Right forelimb (tissue), 1 donor: ENCODE measurements around the gene WFDC6.

Experiments
- DNase-seq: peaks from one replicate; pipeline ENCODE4 v3.0.0-alpha.2; 2018

The WFDC6 gene

DNA sequence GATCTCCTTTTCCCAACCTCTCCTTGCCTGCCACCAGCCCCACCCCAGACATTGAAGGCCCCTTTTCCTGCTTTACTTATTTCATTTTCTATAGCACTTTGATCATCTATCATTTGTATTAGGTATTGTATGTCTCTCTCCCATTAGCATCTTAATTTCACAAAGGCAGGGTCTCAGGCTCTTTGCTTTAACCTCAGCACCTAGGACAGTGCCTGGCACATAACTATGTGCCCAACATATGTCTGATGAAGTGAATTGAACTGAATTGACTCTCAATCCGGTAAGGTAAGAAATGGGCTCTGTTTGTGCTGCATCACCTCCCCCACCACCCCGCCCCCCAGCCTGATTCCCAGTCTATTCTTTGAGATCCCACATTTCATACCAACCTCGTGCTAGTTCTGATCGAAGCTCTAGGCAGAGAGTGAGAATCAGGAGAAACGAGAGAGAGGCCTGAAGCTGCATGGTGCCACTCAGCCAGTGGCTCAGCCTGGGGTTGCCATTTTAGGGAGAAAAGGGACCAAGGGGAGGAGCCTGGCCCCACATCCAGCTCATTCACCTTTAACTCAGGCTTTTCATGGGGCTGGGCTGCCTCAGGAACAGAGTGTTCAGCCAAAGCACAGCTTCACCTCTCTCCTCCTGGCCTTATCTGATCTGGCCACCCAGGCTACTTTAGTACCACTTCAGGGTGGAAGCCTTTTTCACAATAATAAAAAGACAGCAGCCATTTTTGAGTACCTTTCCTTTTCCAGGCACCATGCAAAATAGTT, 24.0 kb downstream of the WFDC6 start, which contains the start of gene SPINT3:
Gene SPINT3, minus strand, starts transcription at position 476 of the 767 bp plus-strand sequence. Its CDS starts 14 bp downstream, at position 462.
- no peak for DNase-seq

DNA sequence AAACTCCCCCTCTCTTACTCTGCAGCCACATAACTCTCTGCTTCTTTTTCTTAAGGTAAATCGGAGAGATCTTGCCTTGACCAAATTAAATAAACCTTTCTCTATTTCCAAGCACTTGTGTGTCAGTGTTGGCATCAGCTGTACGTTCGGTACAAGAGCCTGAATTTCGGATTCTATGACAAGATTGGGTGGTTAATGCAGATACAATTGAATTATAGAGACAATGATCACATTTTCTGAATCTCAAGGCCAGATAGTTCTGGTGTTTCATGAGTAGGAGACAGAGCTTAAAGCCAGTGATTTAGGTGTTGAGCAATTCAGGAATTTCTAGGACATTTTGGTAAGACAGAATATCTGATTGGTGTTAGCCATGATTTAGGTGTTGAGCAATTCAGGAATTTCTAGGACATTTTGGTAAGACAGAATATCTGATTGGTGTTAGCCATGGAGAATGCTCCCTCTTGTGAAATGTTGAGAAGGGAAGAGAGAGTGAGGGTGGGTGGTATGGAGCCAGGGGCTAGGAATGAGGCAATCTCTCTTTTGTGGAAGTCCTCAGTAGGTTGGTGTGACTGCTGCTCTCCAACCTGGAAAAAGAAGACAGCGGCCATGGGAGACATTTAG, 28.9 kb downstream of the WFDC6 start:
- no peak for DNase-seq

DNA sequence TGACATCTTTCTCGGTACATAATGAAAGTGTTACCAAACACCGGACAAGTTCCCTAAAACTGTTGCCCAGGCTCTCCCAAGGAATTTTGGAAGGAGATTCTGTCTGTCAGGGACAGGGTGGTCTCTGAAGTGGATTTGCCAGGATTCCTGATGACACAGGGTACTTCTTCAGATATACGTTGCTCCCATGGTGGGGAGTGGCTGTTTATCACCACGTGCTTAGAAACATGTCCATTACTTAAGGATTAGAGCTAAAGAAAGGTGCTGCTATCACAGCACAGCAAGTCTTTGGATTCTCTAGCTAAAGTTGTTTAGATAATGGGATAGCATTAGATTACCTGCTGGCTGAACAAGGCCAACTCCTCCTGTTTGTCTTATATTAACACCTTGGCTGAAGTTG, 30.2 kb downstream of the WFDC6 start:
- DNase-seq = no peak

DNA sequence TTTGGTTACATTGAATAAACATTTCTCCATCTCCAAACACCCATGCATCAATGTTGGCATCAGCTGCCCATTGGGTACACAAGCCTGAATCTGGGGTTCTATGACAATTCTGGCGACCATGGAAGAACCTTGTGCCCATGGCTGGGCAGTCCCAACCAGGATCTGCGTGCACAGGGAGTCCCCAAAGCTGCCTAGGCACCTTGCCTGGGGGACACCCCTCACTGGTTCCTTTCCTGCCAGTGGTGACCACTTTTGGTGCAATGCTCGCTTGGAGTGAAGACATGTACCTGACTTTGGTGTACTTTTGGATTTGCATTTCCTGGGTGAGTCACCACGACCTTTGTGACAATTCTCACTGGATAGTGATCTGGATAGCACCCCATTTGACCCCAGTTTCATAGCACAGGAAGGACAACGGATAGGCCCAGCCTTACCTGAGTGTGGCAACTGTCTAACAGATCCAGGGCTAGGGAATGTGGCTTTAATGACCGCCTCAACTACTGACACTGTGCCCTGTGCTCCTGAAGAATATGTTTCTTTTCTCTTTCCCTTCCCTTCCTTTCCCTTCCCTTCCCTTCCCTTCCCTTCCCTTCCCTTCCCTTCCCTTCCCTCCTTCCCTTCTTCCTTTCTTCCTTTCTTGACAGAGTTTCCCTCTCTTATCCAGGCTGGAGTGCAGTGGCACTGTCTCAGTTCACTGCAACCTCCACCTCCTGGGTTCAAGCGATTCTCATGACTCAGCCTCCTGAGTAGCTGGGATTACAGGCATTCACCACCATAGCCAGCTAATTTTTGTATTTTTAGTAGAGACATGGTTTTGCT, 31.0 kb downstream of the WFDC6 start:
- no peak for DNase-seq

DNA sequence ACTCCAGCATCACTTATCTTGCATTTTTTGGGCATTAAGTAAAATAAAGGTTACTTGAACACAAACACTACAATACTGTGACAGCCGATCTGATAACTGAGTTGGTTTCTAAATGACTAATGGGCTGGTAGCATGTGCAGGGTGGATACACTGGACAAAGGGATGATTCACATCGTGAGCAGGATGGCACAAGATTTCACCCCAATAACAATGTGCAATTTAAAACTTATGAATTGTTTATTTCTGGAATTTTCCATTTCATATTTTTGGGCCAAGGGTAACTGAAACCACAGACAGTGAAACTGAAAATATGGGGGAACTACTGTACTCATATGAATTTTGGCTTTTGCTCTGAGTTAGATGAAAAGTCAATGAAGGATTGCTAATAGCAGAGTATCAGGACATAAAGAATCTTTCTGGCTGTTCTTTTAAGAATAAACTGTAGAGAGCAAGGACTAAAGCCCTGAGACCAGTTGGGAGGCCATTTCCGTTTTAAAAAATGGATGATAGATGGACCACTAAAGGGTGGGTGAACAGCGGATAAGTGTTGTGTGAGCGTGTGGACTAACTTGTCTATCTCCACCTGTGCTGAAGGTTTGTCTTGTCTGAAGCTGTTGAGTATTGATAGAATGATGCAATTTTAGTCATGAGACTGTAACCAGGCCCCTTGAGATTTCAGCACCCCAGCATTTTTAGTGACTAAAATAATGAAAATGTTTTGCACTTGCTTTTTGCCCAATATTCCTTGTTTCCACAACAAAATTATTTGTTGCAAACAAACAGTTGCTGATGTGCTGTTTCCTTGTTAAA, 32.1 kb downstream of the WFDC6 start:
- DNase-seq = no peak

DNA sequence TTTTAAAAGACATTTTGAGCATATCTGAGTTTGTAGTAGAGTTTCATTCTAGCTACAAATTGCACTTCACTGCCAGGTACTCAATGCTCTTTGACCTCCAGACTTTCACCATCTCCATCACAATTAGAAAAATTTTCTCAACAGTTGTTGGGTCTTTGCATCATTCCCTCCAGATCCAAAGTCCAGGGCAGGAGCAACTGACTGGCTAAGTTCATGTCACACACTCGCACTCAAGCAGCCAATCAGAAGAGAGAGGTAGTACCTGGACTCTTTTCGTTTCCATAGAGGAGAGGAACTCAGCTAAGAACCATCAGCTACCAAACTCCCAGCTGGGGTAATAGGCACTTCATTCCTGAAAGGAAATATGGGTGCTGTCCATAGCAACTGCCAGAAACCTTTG, 32.9 kb downstream of the WFDC6 start:
- no peak for DNase-seq

DNA sequence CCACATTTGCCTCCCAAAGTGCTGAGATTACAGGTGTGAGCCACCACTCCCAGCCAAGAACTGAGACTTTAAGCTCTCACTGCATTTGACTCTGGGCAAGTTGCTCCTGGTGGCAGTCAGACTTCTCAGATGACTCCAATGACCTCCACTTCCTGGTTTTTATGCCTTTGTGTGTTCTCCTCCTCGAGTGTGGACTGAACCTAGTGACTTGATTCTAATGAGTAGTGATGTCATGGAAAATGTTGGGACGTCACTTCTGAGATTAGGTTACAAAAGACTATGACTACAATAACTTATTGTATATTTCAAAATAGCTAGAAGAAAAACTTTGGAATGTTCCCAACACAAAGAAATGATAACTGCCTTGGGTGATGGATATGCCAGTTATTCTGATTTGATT, 35.9 kb downstream of the WFDC6 start:
- DNase-seq = no peak

DNA sequence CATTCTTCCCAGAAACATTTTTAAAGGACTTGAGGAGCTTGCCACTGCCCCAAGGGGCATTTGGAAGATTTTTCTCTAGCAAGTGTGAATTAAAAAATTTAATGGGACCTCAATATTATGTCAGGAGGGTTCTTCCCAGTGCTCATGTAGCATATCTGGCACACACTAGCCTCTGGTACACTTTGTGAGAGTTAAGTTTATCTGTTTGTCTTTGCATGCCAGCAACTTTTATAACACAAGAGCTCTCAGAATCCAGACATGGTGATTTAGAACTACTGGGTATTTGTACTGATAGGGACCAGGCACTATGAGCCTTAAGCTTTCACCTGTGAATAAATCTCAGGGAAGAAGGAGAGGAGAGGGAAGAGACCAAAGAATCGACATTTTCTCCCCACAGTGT, 36.7 kb downstream of the WFDC6 start:
- DNase-seq = no peak

DNA sequence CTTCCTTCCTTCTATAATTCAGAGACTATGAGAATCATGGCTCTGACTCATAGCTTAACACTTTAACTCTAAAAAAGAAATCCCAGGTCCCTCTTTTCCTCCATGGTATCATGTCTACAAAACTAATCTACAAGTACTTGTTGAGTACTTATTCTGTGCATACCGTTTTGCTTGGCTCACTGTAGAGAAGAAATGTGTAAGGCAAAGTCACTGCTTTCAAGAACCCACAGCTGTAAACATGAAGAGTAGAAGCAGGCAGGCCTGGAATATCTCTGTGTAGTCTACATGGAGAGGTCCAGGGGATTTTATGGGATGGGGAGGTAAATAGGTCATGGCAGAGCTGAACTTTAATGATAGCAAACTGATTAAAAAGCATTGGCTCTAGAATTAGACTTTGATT, 37.7 kb downstream of the WFDC6 start:
- DNase-seq = no peak

DNA sequence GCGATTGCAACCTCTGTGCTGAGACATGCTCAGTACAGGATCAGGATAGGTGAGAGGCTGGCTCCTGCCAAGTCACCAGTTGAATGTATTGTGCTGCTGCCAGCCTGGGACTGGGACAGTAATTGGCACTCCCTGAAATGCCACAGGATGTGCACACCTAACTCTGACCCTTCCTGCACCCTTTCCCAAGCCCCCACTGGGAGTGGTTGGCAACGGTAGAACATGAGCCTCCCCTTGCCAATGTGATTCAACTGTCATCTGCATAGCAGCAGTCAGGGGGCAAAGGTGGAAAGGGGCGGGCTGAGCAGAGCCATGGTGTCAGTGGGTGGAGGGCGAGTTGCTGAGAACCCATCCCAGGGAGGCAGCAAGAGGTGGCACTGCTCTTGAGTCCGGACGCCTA, 39.3 kb downstream of the WFDC6 start:
- no peak for DNase-seq

DNA sequence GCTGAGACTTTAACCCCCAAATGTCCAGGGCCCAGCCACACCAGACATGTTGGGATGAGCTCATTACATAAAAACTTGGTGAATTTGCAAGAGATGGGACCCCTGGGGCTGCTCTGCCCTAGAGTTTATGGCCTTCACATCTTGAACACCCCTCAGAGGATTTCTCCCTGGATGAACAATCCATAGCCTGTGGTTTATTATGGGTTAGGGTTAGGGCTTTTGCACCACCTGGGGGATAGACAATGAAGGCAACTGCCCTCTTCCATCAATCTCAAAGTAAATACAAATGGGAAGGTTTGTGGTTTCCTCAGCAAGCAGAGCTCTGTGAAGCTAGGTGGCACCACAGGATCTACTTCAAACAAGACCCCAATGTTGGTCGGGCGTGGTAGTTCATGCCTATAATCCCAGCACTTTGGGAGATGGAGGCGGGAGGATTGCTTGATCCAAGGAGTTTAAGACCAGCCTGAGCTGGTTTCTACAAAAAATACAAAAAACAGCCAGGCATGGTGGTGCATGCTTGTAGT, 41.2 kb downstream of the WFDC6 start:
- no peak for DNase-seq

DNA sequence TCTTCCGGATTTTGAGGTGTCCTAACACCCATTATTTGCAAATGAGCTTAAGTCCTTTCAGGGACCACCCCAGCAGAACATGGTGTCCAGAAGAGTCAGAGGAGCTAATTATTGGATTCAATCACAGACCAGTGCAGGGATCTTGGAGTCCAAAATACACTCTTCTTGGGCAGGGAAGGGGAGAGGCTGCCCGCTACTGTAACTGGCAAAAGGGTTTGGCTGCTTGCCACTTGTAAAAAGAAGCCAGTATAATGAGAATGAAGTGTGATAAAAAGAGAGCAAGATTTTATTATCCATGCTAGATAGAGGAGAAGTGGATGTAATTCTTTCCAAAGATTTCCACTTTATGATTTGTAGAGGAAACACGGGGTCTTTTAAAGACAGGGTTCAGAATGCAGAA, 43.1 kb downstream of the WFDC6 start:
- no peak for DNase-seq

DNA sequence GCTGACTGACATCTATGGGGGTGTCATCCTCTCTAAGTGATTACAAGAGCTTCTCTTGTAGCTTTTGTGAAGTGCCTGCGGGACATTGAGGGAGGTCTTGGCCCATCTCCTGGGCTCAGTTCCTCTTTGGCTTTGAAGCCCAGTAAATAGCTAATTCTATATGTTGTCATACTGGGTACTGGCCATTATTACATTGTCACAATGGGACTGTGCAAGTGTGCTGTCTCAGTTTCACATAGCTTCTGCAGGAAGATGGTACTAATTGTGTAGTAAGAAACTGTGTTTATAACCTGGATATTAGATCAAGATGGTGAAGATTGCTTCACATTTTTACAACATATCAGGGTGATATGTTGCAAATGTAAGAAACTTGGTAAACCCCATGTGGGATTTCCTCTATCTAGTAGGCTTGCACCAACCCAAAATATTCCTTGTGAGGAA, 43.8 kb downstream of the WFDC6 start:
- DNase-seq = no peak

DNA sequence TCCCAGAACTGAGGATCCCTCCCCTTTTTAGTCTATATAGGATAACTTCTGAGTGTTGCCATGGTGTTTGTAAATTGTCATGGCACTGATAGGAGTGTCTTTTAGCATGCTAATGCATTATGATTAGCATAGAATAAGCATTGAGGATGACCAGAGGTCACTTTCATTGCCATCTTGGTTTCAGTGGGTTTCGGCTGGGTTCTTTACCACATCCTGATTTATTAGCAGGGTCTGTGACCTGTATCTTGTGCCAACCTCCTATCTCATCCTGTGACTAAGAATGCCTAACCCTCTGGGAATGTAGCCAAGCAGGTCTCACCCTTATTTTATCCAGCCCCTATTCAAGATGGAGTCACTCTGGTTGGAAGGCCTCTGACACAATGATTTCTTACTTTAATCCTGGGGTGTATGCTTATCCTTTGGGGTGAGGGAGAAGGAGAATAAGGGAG, 50.2 kb downstream of the WFDC6 start:
- DNase-seq = no peak

DNA sequence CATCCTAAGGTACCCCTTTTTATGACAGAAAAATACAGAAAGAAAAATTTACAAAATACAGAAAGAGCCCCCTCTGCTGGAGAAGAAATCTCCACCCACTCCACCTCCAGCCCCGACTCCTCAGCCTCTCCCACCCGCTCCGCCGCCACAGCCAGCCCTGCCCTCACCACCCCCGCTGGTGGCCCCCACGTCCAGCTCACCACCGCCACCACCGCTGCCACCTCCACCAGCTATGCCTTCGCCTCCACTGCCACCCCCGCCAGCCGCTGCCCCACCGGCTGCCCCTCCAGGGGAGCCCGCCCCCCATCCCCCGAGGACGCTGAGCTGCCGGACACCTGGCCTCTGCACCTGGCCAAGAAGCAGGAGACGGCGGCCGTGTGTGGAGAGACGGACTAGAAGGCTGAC, 52.0 kb downstream of the WFDC6 start:
- DNase-seq = no peak

DNA sequence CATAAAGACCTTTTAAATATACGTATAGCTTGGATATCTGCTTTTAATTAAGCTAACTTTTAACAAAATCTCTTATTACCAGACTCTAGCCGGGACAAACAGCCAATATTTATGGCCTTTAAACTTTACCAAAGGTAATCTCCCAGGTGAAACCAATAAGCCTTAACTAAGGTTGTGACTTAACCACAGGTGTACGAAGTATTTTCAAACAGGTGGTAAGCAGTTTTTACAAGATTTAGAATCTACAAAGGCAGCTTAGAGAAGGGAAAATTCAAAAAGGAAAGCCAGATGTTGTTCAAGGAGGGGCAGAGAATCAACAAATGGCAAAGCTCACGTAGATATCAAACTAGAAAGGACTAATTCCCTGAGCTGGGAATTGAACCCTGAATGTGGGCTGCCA, 53.9 kb downstream of the WFDC6 start:
- DNase-seq = no peak

DNA sequence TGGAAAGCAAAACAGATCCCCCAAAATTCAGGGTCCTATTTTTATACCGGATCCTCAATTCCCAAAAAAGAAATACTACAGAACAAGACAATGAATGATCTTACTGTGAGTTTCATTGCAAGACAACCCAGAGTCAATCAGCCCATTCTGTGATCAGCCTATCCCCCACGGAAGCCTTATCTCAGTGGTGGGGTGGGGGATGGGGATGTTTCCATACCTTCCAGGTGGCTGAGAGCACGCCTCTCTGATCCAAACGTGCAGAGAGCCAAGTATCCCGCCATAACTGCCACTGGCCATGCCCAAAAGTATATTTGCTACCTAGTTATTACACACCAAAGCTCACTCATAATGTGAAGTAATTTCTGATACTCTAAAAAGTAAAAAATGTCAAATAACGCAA, 54.6 kb downstream of the WFDC6 start:
- no peak for DNase-seq
